GM12865 (cell line): ENCODE results near the gene NMNAT2.

Source experiments
- DNase-seq: peaks from one replicate; pipeline ENCODE4 v3.0.0; 2010; ENCODE audit warnings: low read depth
- H3K4me3 ChIP-seq: 2 replicates; pipeline ENCODE4 v1.5.1; 2011; ENCODE audit warnings: mild to moderate bottlenecking, low read depth, low read length, control low read depth
- CTCF ChIP-seq: IDR thresholded peaks from 2 replicates; pipeline ENCODE4 v1.5.1; 2011; ENCODE audit warnings: low read length, control low read depth, low read depth, inconsistent platforms; ENCODE audit not compliant: insufficient read depth; ENCODE audit errors: missing control alignments

The NMNAT2 gene

GRCh38 chr1:183319606-183320005 lies 98.6 kb downstream of the NMNAT2 start:
- no peak for TF ChIP-seq CTCF
- H3K4me3 ChIP-seq: no peak overlapping the region
- DNase-seq: no peak

- no peak overlapping the region for H3K4me3 ChIP-seq
- no peak for TF ChIP-seq CTCF
- no peak for DNase-seq
Measured at GRCh38 chr1:183319051-183319450, 99.1 kb downstream of the NMNAT2 start.

GRCh38 chr1:183318433-183318832 lies 99.7 kb downstream of the NMNAT2 start:
- peak; percentile 62 for TF ChIP-seq CTCF
- DNase-seq: peak; percentile 85

GRCh38 chr1:183315991-183316758 lies 102.0 kb downstream of the NMNAT2 start:
- no peak for DNase-seq
- no peak for TF ChIP-seq CTCF
- H3K4me3 ChIP-seq: no peak overlapping the region

More at GRCh38 chr1:183318433-183318832, 99.7 kb downstream of the NMNAT2 start:
- no peak overlapping the region for H3K4me3 ChIP-seq

- no peak for DNase-seq
- no peak for TF ChIP-seq CTCF
- H3K4me3 ChIP-seq: no peak overlapping the region
Measured at GRCh38 chr1:183313063-183313462, 105.1 kb downstream of the NMNAT2 start.

GRCh38 chr1:183310753-183311479 lies 107.3 kb downstream of the NMNAT2 start:
- no peak for TF ChIP-seq CTCF
- DNase-seq: no peak

More at GRCh38 chr1:183310753-183311479, 107.3 kb downstream of the NMNAT2 start:
- no peak overlapping the region for H3K4me3 ChIP-seq
